SK-N-MC (cell line): ENCODE results near the gene WRNIP1.

Experiments used
- EZH2 ChIP-seq: fragments of 200-600 bp; sonication (generic); IDR thresholded peaks from one replicate; pipeline ENCODE4 v1.6.1; 2017; ENCODE audit warnings: antibody characterized with exemption
- POLR2AphosphoS5 ChIP-seq: IDR thresholded peaks from 2 replicates; pipeline ENCODE4 v1.6.1; 2012; ENCODE audit warnings: mild to moderate bottlenecking, low read depth, low read length, borderline replicate concordance

GRCh38 chr6:2750832-2751231 lies 14.4 kb upstream of the WRNIP1 start, which contains the start of gene MYLK4:
- no peak for TF ChIP-seq POLR2AphosphoS5
- no peak for TF ChIP-seq EZH2
